ENCODE measurements around the gene ABCC1.
"Not testable (repeated sequence)": the region's sequence is repeated elsewhere in the genome, so short reads cannot be mapped to it uniquely, and the experiment has no call there.

The ABCC1 gene

GRCh38 chr16:16158082-16158658 lies 208.8 kb downstream of the ABCC1 start:
- no peak for DNase-seq (ENCODE audit: low read depth)
- no peak for TF ChIP-seq CTCF (IDR thresholded peaks at IDR 0.05; ENCODE audit: low read length, missing control alignments)
- H3K4me3 ChIP-seq (replicated peaks; ENCODE audit: low read depth, low read length): no peak overlapping the region

GRCh38 chr16:16158741-16159374 lies 209.4 kb downstream of the ABCC1 start:
- DNase-seq (ENCODE audit: low read depth): no peak
- H3K4me3 ChIP-seq (replicated peaks; ENCODE audit: low read depth, low read length): no peak overlapping the region
- no peak for TF ChIP-seq CTCF (IDR thresholded peaks at IDR 0.05; ENCODE audit: low read length, missing control alignments)

DNA sequence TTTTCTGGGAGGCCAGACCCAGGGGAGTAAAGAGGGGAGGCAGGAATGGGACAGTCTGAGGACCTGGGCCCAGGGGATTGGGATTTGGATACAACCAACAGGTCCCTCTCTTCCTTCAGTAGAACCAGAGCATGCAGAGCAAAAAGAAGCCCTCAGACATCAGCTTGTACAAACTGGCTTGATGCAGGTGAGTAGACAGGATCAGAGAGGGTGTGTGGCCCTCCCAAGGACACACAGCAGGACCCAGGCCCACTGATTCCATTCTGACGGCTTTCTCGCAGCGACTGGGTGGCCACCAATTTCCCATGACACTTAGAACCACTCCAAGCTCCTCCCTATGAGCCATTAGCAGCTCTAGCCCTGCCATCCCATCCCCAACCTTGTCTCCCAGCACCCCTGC lies 210.2 kb downstream of the ABCC1 start:
- H3K4me3 ChIP-seq (replicated peaks; ENCODE audit: low read depth, low read length): no peak overlapping the region
- no peak for TF ChIP-seq CTCF (IDR thresholded peaks at IDR 0.05; ENCODE audit: low read length, missing control alignments)
- no peak for DNase-seq (ENCODE audit: low read depth)

DNA sequence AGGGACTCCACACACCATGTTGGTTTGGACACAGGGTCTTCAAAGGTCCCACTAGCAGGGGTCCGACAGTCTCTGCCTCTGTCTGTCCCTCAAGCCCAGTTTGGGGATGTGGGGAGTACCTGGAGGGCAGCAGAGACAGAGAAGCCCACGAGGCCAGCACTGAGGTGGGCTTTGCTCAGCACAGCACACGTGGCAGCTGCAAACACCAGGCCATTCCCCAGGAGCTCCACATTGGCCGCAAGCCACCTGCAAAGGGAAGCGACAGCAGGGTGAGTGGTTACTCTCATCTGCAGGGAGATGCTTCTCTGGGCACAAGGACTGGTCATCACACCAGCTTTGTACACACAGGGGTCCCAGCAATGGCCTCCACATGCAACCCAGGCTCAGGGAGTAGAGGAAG lies 211.9 kb downstream of the ABCC1 start:
- DNase-seq (ENCODE audit: low read depth): no peak
- H3K4me3 ChIP-seq (replicated peaks; ENCODE audit: low read depth, low read length): no peak overlapping the region
- TF ChIP-seq CTCF (IDR thresholded peaks at IDR 0.05; ENCODE audit: low read length, missing control alignments): no peak

DNA sequence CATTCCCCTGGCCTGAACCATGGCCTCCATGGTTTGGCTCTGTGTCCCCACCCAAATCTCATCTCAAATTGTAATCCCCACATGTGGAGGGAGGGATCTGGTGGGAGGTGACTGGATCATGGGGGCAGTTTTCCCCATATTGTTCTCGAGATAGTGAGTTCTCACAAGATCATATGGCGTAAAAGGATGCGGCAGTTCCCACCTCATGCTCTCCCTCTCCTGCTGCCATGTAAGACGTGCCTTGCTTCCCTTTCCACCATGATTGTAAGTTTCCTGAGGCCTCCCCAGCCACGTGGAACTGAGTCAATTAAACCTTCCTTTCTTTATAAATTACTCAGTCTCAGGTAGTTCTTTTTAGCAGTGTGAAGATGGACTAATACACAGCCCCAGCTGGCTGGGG lies 212.4 kb downstream of the ABCC1 start:
- not testable (repeated sequence) for H3K4me3 ChIP-seq (replicated peaks; ENCODE audit: low read depth, low read length)

DNA sequence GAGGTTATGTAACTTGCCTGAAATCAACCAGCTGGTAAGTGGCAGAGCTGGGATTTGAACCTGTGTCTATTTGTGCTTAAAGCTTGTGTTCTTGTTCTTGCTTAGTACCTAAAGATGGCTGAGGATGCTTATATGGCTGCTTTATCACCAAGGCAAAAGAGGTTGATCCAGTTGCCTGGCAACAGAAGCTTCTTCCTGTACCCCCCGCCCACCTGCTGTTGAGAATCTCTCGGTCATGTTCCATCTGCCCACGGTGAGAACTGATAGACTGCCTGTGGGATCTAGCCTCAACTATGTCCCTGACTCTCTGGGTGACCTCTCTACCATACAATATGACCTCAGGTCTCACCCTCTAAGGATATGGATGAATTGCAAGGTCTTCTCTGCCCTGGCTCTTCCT lies 213.2 kb downstream of the ABCC1 start:
- H3K4me3 ChIP-seq (replicated peaks; ENCODE audit: low read depth, low read length): no peak overlapping the region
- TF ChIP-seq CTCF (IDR thresholded peaks at IDR 0.05; ENCODE audit: low read length, missing control alignments): no peak
- no peak for DNase-seq (ENCODE audit: low read depth)

More for the DNA sequence above, 212.4 kb downstream of the ABCC1 start:
- DNase-seq (ENCODE audit: low read depth): not testable (repeated sequence)

GRCh38 chr16:16163109-16163508 lies 213.7 kb downstream of the ABCC1 start:
- no peak overlapping the region for H3K4me3 ChIP-seq (replicated peaks; ENCODE audit: low read depth, low read length)
- no peak for DNase-seq (ENCODE audit: low read depth)
- TF ChIP-seq CTCF (IDR thresholded peaks at IDR 0.05; ENCODE audit: low read length, missing control alignments): no peak
